Germinal center (tissue), 1 donor: ENCODE results near the gene PIGL.
"Not testable (repeated sequence)": the region's sequence is repeated elsewhere in the genome, so short reads cannot be mapped to it uniquely, and the experiment has no call there.

ENCODE experiments used
- DNase-seq: peaks from one replicate; pipeline ENCODE4 v3.0.0; 2012; ENCODE audit warnings: mixed read lengths, low spot score

Gene PIGL

GRCh38 chr17:16312061-16312460 is 95.1 kb downstream of the PIGL start:
- DNase-seq: not testable (repeated sequence)

DNA sequence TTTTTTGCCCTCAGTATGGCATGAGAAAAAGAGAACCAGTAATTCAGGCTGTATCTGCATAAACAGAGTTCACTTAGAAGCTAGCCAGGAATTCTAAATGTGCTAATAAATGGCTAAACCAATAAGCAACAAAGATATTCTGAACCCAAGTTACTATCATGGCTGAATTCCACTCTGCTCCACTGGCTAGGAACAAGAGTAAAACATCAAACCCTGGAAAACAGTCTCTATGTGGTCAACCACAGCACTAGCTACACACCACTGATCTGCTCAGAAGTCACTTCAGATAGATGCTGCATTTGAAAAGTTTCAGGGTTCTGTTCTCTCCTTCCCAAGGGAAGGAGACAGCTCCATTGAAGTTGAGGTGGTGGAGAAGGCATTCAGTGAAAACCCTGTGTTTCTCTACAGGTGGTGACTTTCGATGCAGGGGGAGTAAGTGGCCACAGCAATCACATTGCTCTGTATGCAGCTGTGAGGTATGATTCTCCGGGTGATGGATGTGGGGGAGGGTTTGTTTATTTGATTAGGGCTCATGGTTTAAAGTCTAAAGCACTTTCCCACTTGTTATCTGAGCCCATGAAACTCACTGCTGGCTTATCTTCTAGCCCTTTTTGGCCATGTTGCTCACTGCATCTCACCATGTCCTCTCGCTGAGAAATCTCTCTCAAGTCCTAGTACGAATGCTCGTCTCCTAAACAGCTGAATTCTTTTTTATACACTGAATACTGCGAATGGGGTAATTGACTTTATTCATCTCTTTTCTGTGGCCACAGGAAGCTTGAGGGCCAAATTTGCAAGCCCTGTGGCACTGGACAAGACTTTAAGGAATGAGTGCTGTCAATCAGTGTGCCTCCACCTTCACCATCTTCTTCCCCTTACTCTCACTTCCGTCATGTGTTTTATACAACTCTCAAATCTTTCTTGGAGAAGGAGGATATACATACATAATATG is 96.4 kb downstream of the PIGL start:
- no peak for DNase-seq

DNA sequence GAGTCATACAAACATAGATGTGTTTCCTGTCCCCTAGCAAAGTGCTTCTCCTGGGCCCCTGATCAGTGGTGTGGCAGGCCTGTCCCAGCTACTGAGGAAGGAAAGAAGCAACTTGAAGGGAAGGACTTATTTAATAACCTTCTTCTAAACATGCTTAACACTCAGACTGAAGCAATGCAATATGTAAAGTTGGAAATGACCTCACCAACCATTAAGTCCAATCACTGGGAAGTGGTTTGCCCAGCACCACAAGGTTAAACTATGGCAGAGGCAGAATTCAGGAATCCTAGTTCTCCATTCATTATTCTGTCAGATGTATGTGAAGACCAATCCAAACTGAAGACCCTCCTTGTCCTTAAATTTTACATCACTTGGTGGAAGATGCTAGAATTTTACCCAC is 97.2 kb downstream of the PIGL start:
- DNase-seq: no peak

- DNase-seq: no peak
Measured at GRCh38 chr17:16314859-16315258, 97.8 kb downstream of the PIGL start.

- no peak for DNase-seq
Measured at GRCh38 chr17:16319969-16320368, 103.0 kb downstream of the PIGL start.

DNA sequence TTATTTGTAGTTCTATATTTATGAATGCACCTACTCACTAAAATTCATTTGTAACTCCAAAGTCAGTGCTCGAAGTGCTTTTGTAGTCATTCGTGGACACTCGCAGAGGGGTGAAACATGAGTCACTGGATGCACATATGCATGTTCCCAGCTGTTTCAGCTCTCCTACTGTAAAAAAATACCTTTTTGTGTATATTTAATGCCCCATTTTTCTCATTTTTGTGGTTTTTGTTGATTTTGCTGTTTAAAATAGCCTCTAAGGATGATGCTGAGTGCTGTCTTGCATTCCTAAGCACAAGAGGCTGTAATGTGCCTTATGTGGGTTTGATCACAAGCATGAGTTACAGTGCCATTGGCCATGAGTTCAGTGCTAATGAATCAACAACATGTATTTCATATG is 105.6 kb downstream of the PIGL start:
- DNase-seq: no peak

- no peak for DNase-seq
Measured at GRCh38 chr17:16325964-16326363, 109.0 kb downstream of the PIGL start.

DNA sequence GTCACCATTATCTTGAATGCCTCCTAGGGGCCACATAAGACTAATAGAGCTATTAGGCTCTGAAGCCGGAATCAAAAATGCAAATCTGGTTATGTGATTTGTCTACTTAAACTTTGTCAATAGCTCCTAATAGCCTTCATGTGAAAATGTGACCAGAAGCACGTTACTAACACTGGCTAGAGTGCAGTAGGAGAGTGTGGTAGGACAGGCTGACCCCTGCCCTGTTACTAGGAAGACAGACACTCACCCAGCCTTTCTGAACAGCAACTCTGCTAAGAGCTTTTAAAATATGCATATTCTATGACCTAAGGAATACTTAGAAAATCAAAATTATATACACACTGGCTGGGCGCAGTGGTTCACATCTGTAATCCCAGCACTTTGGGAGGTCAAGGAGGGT is 110.0 kb downstream of the PIGL start:
- no peak for DNase-seq

DNA sequence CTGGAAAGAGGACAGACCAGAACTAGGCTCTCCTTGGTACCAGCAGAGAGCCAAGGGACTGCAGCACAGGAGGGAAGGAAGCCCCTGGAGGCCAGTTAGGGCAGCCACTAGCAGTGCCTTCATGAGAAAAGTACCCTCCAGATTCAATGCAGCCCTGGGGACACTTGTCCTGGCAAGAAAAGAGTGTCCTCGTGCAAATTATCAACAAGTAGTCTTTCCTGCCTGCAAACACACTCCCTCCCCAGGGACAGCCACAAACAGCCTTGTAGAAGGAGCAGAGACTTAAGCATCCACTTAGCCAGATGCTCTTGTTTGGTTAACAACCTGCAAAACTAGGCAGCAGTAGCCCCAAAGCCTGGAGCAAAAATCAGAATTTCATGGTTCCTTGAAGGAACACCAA is 112.0 kb downstream of the PIGL start:
- DNase-seq: no peak

DNA sequence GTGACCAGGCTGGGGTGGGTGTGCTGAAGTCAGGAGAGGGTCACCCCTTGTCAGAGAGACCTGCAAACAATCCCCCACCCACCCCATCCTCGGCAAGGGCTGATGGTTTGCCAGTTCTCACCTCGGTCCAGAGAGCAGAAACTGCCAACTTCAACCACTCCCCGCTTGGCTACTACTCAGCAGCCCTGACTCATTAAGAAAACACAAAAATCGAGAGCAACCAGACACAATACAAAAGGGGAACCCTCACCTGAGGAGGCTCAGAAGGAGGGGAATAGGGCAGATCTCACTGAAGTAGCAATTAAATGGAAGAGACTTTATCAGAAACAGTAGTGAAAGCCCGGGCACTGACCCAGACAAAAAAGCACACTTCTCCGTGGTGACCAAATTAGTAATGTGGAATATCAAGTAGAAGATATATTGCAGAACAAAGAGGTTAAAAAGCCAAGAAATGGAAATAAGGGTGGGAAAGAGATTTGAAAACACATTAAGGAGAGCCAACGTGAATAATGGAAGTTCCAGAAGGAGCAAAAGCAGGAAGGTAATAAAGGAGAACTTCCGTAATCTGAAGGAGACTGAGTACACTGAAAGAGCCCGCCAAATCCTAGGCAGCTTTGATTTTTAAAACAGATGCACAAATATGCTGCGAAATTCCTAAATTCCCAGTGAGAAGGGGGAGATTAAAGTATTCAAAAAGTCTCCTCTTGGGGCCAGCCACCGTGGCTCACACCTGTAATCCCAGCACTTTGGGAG is 112.7 kb downstream of the PIGL start:
- DNase-seq: no peak

GRCh38 chr17:16338391-16338790 is 121.4 kb downstream of the PIGL start:
- DNase-seq: no peak

- DNase-seq: no peak
Measured at GRCh38 chr17:16339402-16339801, 122.4 kb downstream of the PIGL start.

DNA sequence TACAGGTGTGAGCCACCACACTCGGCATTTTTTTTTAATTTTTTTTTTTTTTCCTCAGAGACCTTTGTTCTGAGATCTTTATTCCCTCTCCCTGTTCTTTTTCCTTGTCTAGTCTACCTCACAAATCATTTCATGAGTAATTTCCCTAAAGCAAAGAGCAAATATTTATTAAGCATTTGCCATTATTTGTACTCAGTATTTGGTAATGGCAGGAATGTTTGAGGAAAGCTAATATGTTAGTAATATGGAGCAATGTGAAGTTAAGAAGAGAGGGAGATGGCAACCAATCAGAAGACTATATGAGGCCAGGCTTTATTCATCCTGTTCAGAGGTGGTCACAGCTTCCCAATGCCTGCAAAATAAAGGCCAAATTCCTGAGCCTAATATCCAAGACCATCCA is 122.9 kb downstream of the PIGL start:
- DNase-seq: no peak

DNA sequence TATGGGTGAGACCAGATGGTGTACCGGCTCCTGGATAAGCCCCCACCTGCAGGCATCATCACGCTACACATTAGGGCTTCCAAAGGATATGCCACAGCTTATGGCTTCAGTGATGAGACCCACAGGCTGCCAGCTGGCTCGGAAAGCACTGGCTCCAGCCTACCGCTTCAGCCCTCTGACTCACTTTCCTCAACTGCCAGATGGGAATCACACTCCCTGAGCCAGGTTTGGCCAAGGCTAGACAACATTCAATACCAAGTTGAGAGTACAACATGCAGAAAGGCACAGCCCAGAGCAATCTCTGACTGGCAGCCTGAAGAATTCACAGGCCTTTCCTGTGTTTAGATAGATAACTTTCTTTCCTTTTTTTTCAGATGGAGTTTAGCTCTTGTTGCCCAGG is 126.0 kb downstream of the PIGL start:
- no peak for DNase-seq

GRCh38 chr17:16343569-16343968 is 126.6 kb downstream of the PIGL start:
- DNase-seq: no peak

DNA sequence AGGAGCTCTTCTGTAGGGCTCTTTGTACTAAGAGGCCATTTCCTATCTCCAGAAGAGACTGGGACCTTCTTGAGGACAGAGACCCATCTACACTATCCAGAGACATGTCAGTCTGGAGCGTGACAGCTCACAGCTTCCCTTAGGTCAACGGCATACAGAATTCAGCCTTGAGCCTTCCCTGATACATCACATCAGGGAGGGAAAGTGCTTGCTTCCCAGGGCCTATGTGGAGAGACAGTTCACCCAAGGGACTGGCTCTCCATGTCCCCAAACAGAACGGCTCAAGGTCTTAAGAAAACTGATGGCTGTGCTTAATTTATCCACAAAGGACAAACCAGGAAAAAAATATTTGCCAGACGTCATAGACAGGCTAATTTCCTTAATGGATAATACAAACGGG is 128.6 kb downstream of the PIGL start:
- DNase-seq: no peak

GRCh38 chr17:16346721-16347271 is 129.8 kb downstream of the PIGL start:
- DNase-seq: no peak

- DNase-seq: no peak
Measured at GRCh38 chr17:16348586-16348985, 131.6 kb downstream of the PIGL start.

GRCh38 chr17:16349431-16349830 is 132.4 kb downstream of the PIGL start:
- DNase-seq: no peak

DNA sequence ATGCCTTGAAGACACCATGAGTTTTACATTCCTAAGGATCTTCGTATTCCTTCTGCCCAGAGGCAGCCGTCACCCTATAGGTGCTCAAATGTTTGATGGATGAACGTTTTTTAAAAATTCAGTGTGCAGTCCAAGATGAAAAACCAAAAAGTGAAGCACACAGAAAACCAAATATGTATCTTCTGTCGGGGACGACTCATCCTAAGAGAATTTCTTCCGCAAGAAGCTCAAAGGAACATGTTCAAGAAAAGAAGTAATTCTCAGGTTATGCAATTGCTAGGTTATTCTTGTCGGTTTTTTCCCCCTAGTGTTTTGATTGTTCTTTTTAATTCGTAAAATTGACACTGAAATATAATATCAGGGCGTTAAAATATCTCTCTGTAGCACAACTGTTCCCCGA is 134.8 kb downstream of the PIGL start:
- DNase-seq: no peak

- no peak for DNase-seq
Measured at GRCh38 chr17:16352303-16352666, 135.3 kb downstream of the PIGL start.

DNA sequence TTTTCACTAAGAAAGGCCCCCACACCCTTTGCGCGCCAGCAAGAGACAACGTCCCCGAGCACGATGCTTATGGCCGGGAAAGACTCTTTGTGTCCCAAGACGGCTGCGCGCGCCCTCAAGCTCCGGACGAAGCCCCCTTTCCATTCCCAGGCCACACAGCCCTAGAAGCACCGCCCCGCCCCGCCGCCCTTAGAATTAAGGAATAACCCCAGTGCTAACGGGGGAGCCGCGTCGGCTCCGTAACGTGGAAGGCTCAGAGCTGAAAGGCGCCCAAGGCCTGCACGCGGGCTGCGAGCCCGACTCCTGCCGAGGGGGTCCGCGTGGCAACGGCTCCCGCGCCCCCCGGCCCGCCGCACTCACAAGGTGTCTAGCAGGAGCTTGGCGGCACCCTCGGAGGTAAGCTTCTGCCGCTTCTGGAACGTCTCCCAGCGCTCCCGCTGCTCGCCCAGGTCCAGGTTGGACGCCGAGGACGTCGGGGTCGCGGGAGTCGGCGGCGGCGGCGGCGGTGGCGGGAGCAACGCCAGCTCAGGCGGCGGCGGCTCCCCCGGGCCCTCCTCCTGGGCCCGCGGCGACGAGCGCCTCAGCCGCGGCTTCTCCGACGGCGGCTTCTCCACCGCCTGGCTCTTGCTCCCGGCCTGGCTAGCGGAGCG is 135.8 kb downstream of the PIGL start:
- DNase-seq: peak; percentile 22
